Testis (tissue), 2 donors: ENCODE measurements around the gene DSP.

Source experiments
- POLR2A ChIP-seq: fragments of 450-650 bp; IDR thresholded peaks from one replicate; pipeline ENCODE4 v1.6.1; 2017; ENCODE audit warnings: antibody characterized with exemption, mild to moderate bottlenecking, moderate library complexity
- TF ChIP-seq, protein P1 (sequence below), 3 experiments: fragments of 450-650 bp in 2 of 3; fragments of 200-600 bp in 1 of 3; sonication (generic) in 1 of 3; IDR thresholded peaks; one replicate each; pipeline ENCODE4 v1.5.1; 2016 to 2019; ENCODE audit warnings: antibody characterized with exemption in 3 of 3, mild to moderate bottlenecking in 2 of 3, moderate library complexity in 1 of 3

DNA sequence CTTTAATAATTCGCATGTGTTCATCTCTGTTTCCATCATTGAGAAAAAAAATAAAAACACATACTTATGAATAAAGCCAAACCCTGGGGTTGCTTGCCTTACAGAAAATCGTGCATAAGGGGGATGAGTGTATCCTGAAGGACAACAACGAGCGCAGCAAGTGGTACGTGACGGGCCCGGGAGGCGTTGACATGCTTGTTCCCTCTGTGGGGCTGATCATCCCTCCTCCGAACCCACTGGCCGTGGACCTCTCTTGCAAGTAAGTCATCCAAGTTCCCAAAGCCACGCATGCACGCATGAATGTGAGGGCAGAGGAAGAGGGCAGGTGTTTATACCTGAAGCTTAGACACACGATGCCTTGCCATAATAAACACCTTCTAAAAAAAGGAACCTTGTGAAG lies 27.6 kb downstream of the DSP start:
- TF ChIP-seq, protein P1, sequence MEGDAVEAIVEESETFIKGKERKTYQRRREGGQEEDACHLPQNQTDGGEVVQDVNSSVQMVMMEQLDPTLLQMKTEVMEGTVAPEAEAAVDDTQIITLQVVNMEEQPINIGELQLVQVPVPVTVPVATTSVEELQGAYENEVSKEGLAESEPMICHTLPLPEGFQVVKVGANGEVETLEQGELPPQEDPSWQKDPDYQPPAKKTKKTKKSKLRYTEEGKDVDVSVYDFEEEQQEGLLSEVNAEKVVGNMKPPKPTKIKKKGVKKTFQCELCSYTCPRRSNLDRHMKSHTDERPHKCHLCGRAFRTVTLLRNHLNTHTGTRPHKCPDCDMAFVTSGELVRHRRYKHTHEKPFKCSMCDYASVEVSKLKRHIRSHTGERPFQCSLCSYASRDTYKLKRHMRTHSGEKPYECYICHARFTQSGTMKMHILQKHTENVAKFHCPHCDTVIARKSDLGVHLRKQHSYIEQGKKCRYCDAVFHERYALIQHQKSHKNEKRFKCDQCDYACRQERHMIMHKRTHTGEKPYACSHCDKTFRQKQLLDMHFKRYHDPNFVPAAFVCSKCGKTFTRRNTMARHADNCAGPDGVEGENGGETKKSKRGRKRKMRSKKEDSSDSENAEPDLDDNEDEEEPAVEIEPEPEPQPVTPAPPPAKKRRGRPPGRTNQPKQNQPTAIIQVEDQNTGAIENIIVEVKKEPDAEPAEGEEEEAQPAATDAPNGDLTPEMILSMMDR (IDR thresholded peaks at IDR 0.05) = no peak
- TF ChIP-seq POLR2A = no peak
